Cerebellar cortex (tissue), 1 donor: Measurements from ENCODE around the gene LCK.
"Not testable (repeated sequence)": the region's sequence is repeated elsewhere in the genome, so short reads cannot be mapped to it uniquely, and the experiment has no call there.

Source experiments
- DNase-seq: peaks from one replicate; pipeline ENCODE4 v3.0.0-alpha.2; 2015; ENCODE audit warnings: low spot score

Gene LCK

DNA sequence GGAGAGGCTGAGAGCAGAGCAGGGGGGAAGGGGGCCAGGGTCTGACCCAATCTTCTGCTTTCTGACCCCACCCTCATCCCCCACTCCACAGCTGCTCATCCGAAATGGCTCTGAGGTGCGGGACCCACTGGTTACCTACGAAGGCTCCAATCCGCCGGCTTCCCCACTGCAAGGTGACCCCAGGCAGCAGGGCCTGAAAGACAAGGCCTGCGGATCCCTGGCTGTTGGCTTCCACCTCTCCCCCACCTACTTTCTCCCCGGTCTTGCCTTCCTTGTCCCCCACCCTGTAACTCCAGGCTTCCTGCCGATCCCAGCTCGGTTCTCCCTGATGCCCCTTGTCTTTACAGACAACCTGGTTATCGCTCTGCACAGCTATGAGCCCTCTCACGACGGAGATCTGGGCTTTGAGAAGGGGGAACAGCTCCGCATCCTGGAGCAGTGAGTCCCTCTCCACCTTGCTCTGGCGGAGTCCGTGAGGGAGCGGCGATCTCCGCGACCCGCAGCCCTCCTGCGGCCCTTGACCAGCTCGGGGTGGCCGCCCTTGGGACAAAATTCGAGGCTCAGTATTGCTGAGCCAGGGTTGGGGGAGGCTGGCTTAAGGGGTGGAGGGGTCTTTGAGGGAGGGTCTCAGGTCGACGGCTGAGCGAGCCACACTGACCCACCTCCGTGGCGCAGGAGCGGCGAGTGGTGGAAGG, 23.7 kb downstream of the LCK start:
- DNase-seq = no peak

DNA sequence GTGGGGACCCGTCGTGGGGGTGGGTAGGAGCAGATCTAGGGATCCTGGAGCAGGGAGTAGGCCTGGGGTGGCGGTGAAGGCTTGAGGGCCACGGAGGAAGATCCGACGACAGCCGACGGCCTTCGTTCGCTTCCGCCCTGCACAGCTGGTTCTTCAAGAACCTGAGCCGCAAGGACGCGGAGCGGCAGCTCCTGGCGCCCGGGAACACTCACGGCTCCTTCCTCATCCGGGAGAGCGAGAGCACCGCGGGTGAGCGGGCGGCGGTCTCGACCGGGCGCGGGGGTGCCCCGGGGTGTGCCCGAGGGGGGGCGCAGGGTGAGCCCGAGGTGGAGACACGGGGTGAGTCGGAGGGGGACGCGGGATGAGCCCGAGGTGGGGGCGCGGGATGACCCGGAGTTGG, 24.4 kb downstream of the LCK start:
- DNase-seq = no peak

DNA sequence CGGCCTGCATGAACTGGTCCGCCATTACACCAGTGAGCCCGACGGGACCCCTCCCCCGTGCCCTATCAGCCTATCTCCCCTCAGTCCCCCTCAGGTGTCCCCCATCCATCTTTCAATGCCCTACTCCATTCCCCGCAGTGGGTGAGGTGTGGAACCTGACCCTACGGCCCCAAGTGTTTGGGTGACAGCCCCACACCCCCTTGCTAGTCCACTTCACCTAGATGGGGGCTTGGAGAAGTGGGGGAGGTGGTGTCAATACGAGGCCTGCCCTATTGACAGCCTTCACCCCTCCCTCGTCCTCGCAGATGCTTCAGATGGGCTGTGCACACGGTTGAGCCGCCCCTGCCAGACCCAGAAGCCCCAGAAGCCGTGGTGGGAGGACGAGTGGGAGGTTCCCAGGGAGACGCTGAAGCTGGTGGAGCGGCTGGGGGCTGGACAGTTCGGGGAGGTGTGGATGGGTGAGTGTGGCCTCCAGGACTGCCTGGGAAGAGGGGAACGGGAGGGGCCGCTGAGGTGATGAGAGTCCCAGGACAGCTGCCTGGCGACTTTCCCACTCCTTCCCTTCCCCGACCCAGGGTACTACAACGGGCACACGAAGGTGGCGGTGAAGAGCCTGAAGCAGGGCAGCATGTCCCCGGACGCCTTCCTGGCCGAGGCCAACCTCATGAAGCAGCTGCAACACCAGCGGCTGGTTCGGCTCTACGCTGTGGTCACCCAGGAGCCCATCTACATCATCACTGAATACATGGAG, 25.1 kb downstream of the LCK start:
- DNase-seq = no peak

DNA sequence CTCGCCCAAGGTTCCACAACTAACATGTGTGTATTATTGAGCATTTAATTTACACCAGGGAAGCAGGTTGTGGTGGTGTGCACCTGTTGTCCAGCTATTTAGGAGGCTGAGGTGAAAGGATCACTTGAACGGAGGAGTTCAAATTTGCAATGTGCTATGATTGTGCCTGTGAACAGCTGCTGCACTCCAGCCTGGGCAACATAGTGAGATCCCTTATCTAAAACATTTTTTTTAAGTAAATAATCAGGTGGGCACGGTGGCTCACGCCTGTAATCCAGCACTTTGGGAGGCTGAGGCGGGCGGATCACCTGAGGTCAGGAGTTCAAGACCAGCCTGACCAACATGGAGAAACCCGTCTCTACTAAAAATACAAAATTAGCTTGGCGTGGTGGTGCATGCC, 33.7 kb downstream of the LCK start:
- DNase-seq = not testable (repeated sequence)

DNA sequence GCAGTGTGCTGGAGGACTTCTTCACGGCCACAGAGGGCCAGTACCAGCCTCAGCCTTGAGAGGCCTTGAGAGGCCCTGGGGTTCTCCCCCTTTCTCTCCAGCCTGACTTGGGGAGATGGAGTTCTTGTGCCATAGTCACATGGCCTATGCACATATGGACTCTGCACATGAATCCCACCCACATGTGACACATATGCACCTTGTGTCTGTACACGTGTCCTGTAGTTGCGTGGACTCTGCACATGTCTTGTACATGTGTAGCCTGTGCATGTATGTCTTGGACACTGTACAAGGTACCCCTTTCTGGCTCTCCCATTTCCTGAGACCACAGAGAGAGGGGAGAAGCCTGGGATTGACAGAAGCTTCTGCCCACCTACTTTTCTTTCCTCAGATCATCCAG, 34.6 kb downstream of the LCK start:
- no peak for DNase-seq

DNA sequence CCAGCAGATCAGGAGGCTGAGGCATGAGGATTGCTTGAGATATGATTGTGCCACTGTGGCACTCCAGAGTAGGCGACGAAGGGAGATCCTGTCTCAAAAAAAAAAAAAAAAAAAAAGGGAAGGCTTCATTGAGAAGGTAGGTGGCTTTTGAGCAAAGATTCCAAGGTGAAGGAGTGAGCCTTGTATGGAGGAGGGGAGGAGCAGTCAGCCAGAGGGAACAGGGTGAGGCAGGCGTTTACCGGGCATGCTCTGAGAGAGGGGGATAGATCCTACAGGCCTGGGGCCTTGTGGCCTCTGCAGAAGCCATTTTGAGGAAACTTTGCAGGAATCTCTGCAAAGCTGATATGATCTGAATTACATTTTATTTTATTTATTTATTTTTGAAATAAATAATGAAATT, 35.7 kb downstream of the LCK start:
- no peak for DNase-seq

DNA sequence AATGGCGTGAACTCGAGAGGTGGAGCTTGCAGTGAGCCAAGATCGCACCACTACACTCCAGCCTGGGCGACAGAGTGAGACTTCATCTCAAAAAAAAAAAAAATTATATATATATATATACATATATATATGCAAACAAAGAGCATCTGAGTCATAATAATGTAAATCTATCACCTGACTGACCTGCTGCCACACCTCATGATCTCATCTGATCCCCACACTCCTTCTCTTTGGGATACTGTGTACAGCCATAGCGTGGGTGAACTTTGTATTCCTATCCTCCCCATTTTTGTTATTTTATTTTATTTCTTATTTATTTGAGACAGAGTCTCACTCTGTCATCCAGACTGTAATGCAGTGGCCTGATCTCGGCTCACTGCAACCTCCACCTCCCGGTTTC, 38.2 kb downstream of the LCK start:
- no peak for DNase-seq

DNA sequence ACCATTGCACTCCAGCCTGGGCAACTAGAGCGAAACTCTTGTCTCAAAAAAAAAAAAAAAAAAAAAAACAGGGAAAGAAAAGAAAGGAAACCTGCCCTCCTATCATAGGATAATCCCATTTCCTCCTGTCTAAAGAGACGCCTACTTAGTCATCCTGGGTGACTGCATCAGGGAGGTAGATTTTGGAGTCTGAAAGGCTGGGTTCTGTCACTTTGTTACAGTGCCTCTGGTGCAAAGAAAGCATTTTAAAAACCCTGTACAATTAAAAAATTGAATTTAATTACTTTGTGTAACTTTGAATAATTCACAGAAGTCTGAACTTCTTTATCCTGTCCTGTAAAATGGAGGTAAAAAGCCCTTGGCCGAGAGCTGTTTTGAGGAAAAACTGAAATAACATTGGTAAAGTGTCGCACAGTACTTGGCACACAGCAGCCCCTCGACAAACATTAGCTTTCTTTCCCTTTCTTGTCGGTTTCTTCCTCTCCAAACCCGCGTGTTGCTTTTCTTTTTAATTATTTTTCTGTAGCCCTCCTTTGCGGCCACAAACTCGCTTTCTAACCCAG, 40.2 kb downstream of the LCK start:
- peak; percentile 4 for DNase-seq

DNA sequence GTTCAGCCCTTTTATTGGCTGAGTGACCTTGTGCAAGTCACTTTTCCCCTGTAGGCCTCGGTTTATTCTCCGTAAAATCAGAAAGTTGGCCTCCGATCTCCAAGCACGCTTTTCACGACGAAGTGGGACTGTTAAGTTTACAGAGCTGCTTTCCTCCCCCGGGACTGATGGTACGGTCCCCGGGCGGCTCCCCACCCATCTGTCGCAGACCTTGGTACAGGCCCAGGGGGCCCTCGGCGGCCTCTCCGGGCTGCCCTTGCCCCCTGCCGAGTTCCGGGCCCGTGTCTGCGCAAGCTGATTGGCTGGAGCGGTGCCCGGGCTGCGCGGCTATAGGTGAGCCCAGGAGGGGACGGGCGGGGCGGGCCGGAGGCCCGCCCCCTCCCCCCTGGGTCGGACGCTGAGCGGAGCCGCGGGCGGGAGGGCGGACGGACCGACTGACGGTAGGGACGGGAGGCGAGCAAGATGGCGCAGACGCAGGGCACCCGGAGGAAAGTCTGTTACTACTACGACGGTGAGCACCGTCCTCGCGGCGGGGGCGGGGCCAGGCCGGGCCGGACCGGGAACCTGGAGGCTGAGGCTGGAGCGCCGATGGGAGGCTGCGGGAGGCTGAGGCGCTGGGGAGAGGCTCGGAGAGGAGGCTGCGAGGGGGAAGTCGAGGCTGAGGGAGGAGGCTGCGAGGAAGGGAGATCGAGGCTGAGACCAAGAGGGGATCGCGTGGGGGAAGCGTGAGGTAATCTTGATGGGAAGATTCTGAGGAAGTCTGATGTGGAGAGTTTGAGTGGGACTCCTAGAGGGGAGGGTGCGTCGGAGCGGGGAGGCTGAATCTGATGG, 40.9 kb downstream of the LCK start, which contains the start of gene HDAC1:
TSS of gene HDAC1 (plus strand) at position 376 of the 831 bp plus-strand sequence. CDS start at position 463, 87 bp downstream.
- DNase-seq = peak; percentile 79

DNA sequence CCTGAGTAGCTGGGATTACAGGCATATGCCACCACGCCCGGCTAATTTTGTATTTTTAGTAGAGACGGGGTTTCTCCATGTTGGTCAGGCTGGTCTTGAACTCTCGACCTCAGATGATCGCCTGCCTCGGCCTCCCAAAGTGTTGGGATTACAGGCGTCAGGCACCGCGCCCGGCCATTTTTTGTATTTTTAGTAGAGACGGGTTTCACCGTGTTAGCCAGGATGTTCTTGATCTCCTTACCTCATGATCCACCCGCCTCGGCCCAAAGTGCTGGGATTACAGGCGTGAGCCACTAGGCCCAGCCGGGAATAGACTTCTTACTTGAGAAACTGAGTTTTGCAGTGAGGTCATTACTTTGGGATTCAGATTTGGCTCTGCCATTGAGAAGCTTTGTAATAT, 47.1 kb downstream of the LCK start:
- not testable (repeated sequence) for DNase-seq

DNA sequence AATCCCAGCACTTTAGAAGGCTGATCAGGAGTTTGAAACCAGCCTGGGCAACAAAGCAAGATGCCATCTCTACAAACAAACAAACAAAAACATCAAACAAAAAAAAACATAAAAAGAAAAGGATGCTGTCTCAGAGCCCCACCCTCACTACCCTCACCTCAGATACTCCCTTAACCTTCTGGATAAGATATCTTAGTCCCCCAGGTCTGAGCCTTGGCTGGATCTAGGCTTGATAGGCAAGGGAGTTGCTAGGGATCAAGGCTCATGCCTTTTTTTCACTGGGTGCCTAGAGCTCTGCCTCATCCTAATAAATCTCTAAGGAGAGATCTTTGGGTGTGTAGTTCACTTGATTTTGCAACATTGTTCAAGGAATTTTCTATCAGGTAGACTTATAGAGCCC, 48.3 kb downstream of the LCK start:
- DNase-seq = no peak

DNA sequence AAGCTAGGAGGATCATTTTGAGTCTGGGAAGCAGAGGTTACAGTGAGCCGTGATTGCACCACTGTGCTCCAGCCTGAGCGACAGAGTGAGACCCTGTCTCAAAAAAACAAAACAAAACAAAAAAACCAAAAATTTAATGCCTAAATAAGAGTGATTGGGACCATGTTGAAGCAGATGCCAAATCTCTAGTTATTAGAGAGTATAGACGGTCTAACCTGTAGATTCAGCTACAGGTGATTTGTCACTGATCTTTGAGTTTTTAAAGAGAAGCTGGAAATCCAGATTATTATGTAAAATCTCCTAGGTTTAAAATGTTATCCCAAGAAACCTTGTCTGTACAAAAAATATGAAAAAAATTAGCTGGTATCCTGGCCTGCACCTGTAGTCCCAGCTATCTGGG, 52.3 kb downstream of the LCK start:
- no peak for DNase-seq

DNA sequence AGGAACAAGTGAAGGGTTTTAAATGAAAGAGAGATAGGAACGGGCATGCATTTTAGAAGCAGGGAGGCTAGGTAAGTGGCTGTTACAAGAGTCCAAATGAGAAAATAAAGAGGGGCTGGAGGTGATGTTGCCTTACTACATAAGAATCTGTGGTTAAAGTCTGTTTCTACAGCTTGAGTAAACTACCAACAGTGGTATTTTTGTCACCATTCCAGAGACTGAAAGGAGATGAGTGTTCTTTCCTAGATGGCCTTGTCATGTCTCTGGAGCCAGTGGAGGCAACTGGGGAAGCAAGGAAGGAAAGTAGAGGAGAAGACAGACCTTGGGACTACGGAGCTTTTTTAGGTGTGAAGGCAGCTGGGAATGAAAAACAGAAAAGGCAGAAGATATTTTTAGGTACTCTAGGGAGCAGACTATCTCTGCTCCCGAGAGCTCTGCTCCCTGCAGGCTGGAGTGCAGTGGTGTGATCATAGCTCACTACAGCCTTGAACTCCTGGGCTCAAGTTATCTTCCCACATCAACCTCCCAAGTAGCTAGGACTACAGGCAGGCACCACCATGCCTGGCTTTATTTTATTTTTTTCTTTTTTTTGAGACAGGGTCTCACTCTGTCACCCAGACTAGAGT, 53.0 kb downstream of the LCK start:
- DNase-seq = no peak

DNA sequence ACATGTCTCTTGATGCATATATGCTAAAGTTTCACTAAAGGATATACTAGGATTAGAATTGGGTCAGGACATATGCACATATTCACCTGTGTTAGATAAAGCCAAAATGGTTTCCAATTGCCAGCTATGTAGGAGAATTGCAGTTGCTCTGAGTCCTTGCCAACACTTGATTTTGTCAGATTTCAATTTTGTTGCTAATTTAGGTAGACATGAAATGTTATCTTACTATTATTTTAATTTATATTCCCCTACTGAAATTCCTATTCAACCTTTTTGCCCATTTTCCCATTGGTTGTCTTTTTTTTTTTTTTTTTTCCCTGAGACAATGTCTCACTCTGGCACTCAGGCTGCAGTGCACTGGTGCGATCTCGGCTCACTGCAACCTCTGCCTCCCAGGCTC, 54.2 kb downstream of the LCK start:
- no peak for DNase-seq

DNA sequence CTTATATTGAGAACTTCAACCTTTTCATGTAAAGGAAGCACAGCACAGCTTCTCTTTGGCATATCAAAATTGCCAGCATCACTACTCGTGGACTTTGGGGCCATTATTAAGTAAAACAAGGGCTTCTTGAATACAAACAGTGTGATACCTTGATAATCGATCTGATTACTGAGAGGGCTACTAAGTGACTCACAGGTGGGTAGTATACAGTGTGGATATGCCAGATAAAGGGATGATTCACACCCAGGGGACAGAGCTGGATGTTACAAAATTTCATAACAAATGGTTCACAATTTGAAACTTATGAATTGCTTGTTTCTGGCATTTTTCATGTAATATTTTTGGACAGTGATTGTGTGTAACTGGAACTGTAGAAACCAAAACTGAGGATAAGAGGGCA, 56.3 kb downstream of the LCK start:
- DNase-seq = no peak

DNA sequence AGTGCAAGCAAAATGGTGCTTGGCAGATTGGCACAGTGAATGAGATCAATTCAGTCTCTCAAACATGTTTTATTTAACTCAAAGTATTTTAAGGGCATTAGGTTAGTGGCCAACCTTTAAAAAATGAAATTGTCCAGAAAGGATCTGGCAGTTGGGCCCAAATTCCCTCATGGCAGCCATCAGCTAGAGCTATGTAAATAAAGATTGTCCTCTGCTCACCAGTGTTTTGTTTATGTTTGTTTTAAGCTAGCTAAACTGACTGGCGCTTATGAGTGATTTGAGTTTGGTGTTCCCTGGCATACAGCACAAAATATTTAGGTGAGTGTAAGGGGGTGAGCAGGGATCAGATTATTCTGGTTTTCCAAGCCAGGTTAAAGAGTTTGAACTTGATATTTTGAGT, 58.9 kb downstream of the LCK start:
- no peak for DNase-seq

DNA sequence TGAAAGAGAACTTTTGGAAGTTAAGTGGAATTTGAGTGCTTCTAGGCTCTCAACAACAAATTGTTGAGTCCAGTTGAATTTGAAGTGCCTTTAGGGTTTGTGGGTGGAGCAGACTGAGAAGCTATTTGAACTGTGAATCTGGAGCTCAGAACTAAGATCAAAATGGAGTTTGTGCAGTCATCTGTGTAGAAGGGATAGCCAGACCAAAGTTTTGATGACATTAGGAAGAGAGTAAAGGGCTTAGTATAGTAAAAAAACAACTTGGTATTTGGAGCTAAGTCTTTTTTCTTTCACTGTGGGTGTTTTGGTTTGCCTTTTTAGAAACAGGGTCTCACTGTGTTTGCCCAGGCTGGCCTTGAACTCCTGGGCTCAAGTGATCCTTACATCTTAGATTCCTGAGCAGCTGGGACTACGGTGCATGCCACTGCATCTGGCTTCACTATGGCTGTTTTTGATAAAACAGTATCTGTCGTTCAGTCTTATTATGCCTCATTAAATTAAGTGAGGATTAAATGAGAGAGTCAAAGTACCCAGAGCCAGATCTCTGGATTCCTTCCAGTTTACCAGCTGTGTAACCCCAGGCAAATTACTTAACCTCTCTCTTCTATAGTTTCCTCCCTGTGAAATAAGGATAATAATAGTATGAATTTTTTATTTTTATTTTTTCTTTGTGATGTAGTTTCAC, 60.8 kb downstream of the LCK start:
- DNase-seq = no peak

DNA sequence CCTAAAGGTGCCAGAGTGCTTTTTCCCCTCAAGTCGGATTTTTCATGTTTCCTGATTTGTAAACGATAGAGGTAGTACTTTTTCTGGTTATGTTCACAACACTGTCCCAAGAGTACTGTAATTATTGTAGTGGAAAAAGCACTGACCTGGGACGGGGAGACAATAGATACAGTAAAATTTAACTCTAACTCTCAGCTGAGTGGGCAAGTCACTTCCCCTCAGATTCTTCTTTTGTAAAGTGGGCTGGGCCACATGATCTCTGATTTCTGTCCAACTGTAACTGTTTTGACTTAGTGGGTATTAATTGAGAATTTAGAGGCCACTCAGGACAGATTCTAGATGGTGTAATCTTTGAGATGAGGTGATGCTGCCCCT, 65.8 kb downstream of the LCK start:
- no peak for DNase-seq

DNA sequence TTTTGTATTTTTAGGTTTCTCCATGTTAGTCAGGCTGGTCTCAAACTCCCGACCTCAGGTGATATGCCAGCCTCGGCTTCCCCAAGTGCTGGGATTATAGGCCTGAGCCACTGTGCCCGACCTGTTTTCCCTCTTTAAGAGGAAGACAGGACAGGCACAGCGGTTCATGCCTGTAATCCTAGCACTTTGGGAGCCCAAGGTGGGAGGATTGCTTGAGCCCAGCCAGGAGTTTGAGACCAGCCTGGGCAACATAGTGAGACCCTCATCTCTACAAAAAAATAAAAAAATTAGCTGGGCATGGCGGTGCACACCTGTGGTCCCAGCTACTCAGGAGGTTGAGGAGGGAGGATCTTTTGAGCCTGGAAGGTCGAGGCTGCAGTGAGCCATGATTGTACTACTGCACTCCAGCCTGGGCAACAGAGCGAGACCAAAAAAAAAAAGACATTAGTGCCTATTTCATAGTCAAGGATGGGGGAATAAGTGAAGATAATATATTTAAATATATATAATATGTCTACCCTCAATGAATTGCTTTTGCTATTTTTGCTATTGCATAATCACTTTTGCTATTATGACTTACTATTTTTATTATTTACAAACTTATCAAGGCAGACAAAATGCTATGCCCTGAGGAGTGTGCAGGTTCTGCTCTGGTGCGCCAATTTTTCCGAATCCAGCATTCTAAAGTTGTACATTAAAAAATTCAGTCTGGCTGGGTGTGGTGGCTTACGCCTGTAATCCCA, 67.2 kb downstream of the LCK start:
- DNase-seq = no peak

DNA sequence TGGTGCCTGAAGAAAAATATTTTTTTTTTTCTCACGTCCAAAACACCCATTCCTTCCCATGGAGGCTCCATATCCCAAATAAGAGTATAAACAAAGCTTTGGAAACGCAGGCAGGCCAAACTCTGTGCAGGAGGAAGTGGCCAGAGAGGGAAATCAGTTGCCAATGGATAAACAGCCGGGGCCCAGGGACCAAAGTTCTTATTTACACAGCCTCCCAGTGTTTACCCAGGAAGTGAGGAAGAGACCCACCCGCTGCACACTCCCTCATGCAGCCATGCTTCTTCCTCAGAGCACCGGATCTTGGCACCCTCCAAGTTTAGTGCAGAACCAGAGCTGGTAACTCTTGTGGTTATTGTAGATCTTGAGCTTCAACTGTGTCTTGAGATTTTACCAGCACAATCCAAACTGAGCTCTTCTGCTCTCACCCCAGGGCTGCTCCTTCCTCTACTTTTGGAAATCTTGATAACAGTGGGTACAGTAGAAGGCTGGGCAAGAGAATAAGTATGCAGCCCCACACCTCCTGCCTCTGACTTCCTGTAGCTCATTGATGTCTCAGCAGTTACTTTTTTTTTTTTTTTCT, 70.7 kb downstream of the LCK start:
- no peak for DNase-seq
